Thymus (tissue), 11 donors: ENCODE results near the gene PPP1R15A. TPM values are rescaled to one million over a fixed set of nuclear protein-coding genes. Genes with fewer than 3 reads are reported as not detected.
A peak's percentile ranks its signal among the peaks of the same experiment; 100 is the strongest.
"Not testable (repeated sequence)": the region's sequence is repeated elsewhere in the genome, so short reads cannot be mapped to it uniquely, and the experiment has no call there.

Experiments used
- DNase-seq, 9 donors: peaks; one replicate each; pipeline ENCODE4 v3.0.0-alpha.2; 2013; ENCODE audit warnings: low spot score in 9 of 9, low read depth in 6 of 9, missing footprints in 1 of 9
- H3K27ac ChIP-seq, 2 donors: one replicate each; pipeline ENCODE4 v1.5.1; 2013; ENCODE audit warnings: control low read depth in 1 of 2, low read depth in 1 of 2, low read length in 1 of 2, mild to moderate bottlenecking in 1 of 2, moderate library complexity in 1 of 2
- H3K27me3 ChIP-seq, 2 donors: one replicate each; pipeline ENCODE4 v1.5.1; 2013; ENCODE audit warnings: low read length in 1 of 2; ENCODE audit not compliant: control insufficient read depth in 2 of 2, insufficient read depth in 1 of 2
- H3K36me3 ChIP-seq, 2 donors: one replicate each; pipeline ENCODE4 v1.5.1; 2013; ENCODE audit warnings: low read length in 1 of 2, mild to moderate bottlenecking in 1 of 2, moderate library complexity in 1 of 2; ENCODE audit not compliant: control insufficient read depth in 2 of 2, insufficient read depth in 2 of 2
- H3K4me1 ChIP-seq, 2 donors: one replicate each; pipeline ENCODE4 v1.5.1; 2013; ENCODE audit warnings: low read length in 2 of 2; ENCODE audit not compliant: control insufficient read depth in 2 of 2, insufficient read depth in 2 of 2
- H3K4me3 ChIP-seq, 2 donors: one replicate each; pipeline ENCODE4 v1.5.1; 2013; ENCODE audit warnings: low read length in 2 of 2, control low read depth in 1 of 2, mild to moderate bottlenecking in 1 of 2
- H3K9me3 ChIP-seq, 2 donors: one replicate each; pipeline ENCODE4 v1.5.1; 2013; ENCODE audit warnings: low read length in 1 of 2, mild to moderate bottlenecking in 1 of 2; ENCODE audit not compliant: control insufficient read depth in 2 of 2, insufficient read depth in 1 of 2
- WGBS: extraction: QIAGEN DNeasy Blood & Tissue Kit; methylation state at CpG from one replicate; pipeline ENCODE4 v1.1.7; 2013; 5-methylcytosine and 5-hydroxymethylcytosine counted together
- polyA plus RNA-seq: library from polyadenylated mRNA; stranded (reverse); fragments of 200-250 nt; gene quantifications from one replicate; pipeline ENCODE4 v1.2.3, GENCODE V29; 2013
- total RNA-seq: library from RNA; stranded (reverse); fragments of 120-200 nt; gene quantifications from one replicate; pipeline ENCODE4 v1.2.4, GENCODE V29; 2013
- donor health status: healthy.

The PPP1R15A gene
- total and polyA plus RNA-seq, 2 donors = 12.1 to 40.0 TPM

GRCh38 chr19:48900477-48901406, 28.5 kb downstream of the PPP1R15A start:
- WGBS = 15% methylated on average over 24 of the region's 24 CpGs
- peak overlapping the region; percentile 61 to 98 for H3K4me3 ChIP-seq
- H3K27ac ChIP-seq = peak overlapping the region; percentile 88 to 91
- peaks cover 6 to 25% of the 10 kb centered on the region in 2 donors for H3K4me1 ChIP-seq
- peak in 7 of 9 donors; percentile 25 to 62 (median 32) for DNase-seq
- peaks cover 10 to 13% of the 10 kb centered on the region in 2 donors for H3K36me3 ChIP-seq
- peaks cover 12 to 20% of the 10 kb centered on the region in 2 donors for H3K27me3 ChIP-seq
- H3K9me3 ChIP-seq = peaks cover 0 to 4% of the 10 kb centered on the region in 2 donors

GRCh38 chr19:48902291-48902690, 30.1 kb downstream of the PPP1R15A start:
- Histone ChIP-seq H3K36me3 (peaks cover 20 to 27% of the 10 kb centered on the region in 2 donors), H3K4me1 (peaks cover 6 to 18% of the 10 kb centered on the region in 2 donors)
- H3K4me3 ChIP-seq = not testable (repeated sequence)

GRCh38 chr19:48903788-48904187, 31.6 kb downstream of the PPP1R15A start:
- not testable (repeated sequence) for DNase-seq, H3K9me3 ChIP-seq, H3K27me3 ChIP-seq, H3K27ac ChIP-seq, H3K4me3 ChIP-seq
- Histone ChIP-seq H3K4me1 (peaks cover 6 to 18% of the 10 kb centered on the region in 2 donors), H3K36me3 (peaks cover 31 to 39% of the 10 kb centered on the region in 2 donors)

More at GRCh38 chr19:48902291-48902690, 30.1 kb downstream of the PPP1R15A start:
- not testable (repeated sequence) for DNase-seq, H3K27me3 ChIP-seq, H3K9me3 ChIP-seq, H3K27ac ChIP-seq
- WGBS = 97% methylated on average over 7 of the region's 7 CpGs

- no peak overlapping the region for H3K27ac ChIP-seq
- H3K36me3 ChIP-seq = peaks cover 43 to 53% of the 10 kb centered on the region in 2 donors
Observed at GRCh38 chr19:48905664-48906063, 33.4 kb downstream of the PPP1R15A start.

GRCh38 chr19:48906324-48906723, 34.1 kb downstream of the PPP1R15A start:
- no peak overlapping the region for H3K27ac ChIP-seq
- no peaks in the 10 kb centered on the region for H3K27me3 ChIP-seq
- no peak overlapping the region for H3K4me3 ChIP-seq
- DNase-seq = no peak
- H3K36me3 ChIP-seq = peaks cover 49 to 60% of the 10 kb centered on the region in 2 donors
- peaks cover 0 to 6% of the 10 kb centered on the region in 2 donors for H3K9me3 ChIP-seq
- 96% methylated on average over 10 of the region's 10 CpGs for WGBS
- H3K4me1 ChIP-seq = peaks cover 0 to 2% of the 10 kb centered on the region in 2 donors

More at GRCh38 chr19:48905664-48906063, 33.4 kb downstream of the PPP1R15A start:
- Histone ChIP-seq H3K4me1 (peaks cover 4 to 8% of the 10 kb centered on the region in 2 donors), H3K27me3 (no peaks in the 10 kb centered on the region), H3K4me3 (no peak overlapping the region), H3K9me3 (peaks cover 0 to 6% of the 10 kb centered on the region in 2 donors)
- WGBS = 98% methylated on average over 14 of the region's 14 CpGs
- DNase-seq = no peak

- Histone ChIP-seq H3K27ac (no peak overlapping the region), H3K4me1 (no peaks in the 10 kb centered on the region), H3K36me3 (peaks cover 61 to 66% of the 10 kb centered on the region in 2 donors), H3K27me3 (no peaks in the 10 kb centered on the region), H3K9me3 (peaks cover 0 to 6% of the 10 kb centered on the region in 2 donors), H3K4me3 (no peak overlapping the region)
- WGBS = 96% methylated on average over 14 of the region's 14 CpGs
- no peak for DNase-seq
Observed at GRCh38 chr19:48907671-48908070, 35.5 kb downstream of the PPP1R15A start.

- not testable (repeated sequence) for H3K27ac ChIP-seq, H3K9me3 ChIP-seq, DNase-seq, H3K4me1 ChIP-seq, H3K4me3 ChIP-seq, H3K27me3 ChIP-seq
- 95% methylated on average over 11 of the region's 11 CpGs for WGBS
- peaks cover 71 to 78% of the 10 kb centered on the region in 2 donors for H3K36me3 ChIP-seq
Observed at GRCh38 chr19:48909424-48910077, 37.3 kb downstream of the PPP1R15A start.

- Histone ChIP-seq H3K36me3 (peaks cover 66 to 77% of the 10 kb centered on the region in 2 donors), H3K27me3 (no peaks in the 10 kb centered on the region), H3K4me3 (no peak overlapping the region), H3K27ac (no peak overlapping the region), H3K9me3 (peaks cover 0 to under 1% of the 10 kb centered on the region in 2 donors), H3K4me1 (no peaks in the 10 kb centered on the region)
- WGBS = 96% methylated on average over 2 of the region's 2 CpGs
- no peak for DNase-seq
Observed at GRCh38 chr19:48910803-48911202, 38.6 kb downstream of the PPP1R15A start.
